MG63 (cell line): ENCODE data around the gene SLC7A6OS. TPM values are rescaled to one million over a fixed set of nuclear protein-coding genes. Genes with fewer than 3 reads are reported as not detected.

Source experiments
- DNase-seq: peaks from one replicate; pipeline ENCODE4 v3.0.0-alpha.2; 2020
- H3K27me3 ChIP-seq: fragments of 250-450 bp; sonication (Bioruptor Pico); 2 replicates; pipeline ENCODE4 v1.5.1; 2020; ENCODE audit warnings: mild to moderate bottlenecking, moderate library complexity
- H3K36me3 ChIP-seq: fragments of 250-450 bp; sonication (Bioruptor Pico); 2 replicates; pipeline ENCODE4 v1.5.1; 2020; ENCODE audit warnings: mild to moderate bottlenecking, moderate library complexity
- H3K4me3 ChIP-seq: fragments of 250-450 bp; sonication (Bioruptor Pico); 2 replicates; pipeline ENCODE4 v1.5.1; 2020; ENCODE audit warnings: mild to moderate bottlenecking, moderate library complexity
- H3K9me3 ChIP-seq: fragments of 250-450 bp; sonication (Bioruptor Pico); 2 replicates; pipeline ENCODE4 v1.5.1; 2020; ENCODE audit warnings: mild to moderate bottlenecking, moderate library complexity
- total RNA-seq: library from RNA; depleted of rRNA; stranded (reverse); fragments of >200 nt; shearing (Covaris generic); gene quantifications from 2 replicates; pipeline ENCODE4 v1.2.3, GENCODE V29; 2014; ENCODE audit warnings: low replicate concordance; rRNA removed

The SLC7A6OS gene
- 5.5 and 5.7 TPM in 2 replicates for total RNA-seq

DNA sequence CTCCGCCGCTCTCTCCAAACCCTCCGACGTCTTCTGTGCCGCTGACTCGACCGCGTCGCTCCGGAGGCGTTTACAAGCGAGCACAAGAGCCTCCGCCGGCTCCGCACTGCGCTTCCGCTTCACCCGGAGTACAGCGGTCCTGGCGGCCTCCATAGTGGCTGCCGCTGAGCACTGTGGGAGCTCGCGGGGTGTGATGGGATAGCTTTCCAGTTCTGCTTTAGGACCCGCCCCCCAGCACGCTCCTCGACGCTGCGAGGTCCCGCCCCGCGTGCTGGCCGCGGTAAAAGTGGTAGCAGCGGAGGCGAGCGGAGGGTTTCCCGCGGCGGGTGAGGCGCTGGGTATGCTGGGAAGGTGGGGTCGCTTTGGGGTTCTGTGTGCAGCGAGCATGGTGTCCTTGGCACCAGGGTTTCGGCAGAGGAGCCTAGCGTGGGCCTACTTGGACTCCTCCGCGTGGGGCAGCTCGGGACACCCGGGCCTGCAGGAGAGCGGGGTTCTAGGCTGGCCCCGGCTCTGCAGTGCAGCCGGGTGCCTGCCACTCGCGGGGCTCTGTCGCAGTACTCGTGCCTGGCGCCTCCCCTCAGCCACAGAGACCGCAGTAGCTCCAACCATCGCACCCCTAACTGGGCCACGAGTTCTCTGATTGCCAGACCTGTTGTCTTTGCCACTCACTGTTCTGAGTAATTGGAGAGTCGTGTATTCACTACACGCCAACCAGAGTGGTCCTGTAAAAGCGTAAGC is at the start of gene SLC7A6OS, which contains the start of gene PRMT7:
SLC7A6OS (minus strand) TSS at position 173 of the 738 bp plus-strand sequence; CDS start at position 153, 20 bp downstream.
PRMT7 (plus strand) TSS at position 246 of the 738 bp plus-strand sequence. CDS start 4,961 bp downstream, outside the sequence.
- peak within 1 kb of the TSS; percentile 72 for H3K4me3 ChIP-seq
- H3K36me3 ChIP-seq: peaks cover 24% of the 10 kb centered on the region
- peak; percentile 88 for DNase-seq
- no peaks in the 10 kb centered on the region for H3K9me3 ChIP-seq
- H3K27me3 ChIP-seq: no peaks in the 10 kb centered on the region

DNA sequence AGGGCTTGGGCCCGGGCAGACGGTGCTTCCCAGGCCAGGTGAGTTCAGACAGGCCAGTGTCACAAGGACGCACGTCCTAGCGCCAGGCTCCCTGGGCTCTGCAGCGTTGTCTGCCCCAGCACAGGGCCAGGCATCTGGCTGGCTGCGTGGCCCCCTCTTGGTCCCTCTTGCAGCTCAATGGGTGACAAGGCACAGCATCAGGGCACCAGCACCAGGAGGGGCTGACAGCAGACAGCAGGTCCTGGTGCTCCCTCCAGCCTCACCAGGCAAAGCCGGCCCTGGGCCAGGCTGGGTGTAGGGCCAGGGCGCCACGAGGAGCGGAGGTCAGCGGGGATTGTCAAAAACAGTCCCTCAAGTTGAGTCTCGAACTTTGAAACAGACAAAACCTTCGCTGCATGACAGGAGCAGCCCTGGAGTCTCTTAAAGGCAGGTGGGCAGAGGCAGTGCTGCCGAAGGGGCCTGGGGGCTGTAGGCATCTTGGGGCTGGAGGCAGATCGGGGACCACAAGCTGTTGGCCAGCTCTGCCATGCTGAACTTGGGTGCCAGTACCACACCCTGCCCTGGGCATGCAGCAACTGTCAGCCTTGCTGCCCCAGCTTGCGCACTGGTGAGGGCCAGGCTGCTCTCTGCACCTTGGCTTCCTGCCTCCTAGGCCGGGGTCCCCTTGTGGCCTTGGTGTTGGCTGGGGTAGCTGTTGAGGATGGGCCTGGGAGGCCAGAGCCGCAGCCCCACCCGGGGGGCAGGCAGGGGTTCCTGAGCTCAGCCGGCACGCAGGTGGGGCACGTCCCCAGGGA is 48.8 kb upstream of the SLC7A6OS start:
- Histone ChIP-seq H3K9me3 (no peaks in the 10 kb centered on the region), H3K36me3 (no peaks in the 10 kb centered on the region), H3K4me3 (no peak overlapping the region), H3K27me3 (no peaks in the 10 kb centered on the region)
- DNase-seq: no peak

GRCh38 chr16:68358951-68359350 is 48.2 kb upstream of the SLC7A6OS start:
- no peaks in the 10 kb centered on the region for H3K36me3 ChIP-seq
- no peaks in the 10 kb centered on the region for H3K9me3 ChIP-seq
- H3K27me3 ChIP-seq: no peaks in the 10 kb centered on the region
- H3K4me3 ChIP-seq: no peak overlapping the region
- no peak for DNase-seq

- Histone ChIP-seq H3K27me3 (no peaks in the 10 kb centered on the region), H3K36me3 (no peaks in the 10 kb centered on the region), H3K9me3 (no peaks in the 10 kb centered on the region), H3K4me3 (no peak overlapping the region)
- DNase-seq: no peak
These were observed 47.2 kb upstream of the SLC7A6OS start for GRCh38 chr16:68357923-68358322.

DNA sequence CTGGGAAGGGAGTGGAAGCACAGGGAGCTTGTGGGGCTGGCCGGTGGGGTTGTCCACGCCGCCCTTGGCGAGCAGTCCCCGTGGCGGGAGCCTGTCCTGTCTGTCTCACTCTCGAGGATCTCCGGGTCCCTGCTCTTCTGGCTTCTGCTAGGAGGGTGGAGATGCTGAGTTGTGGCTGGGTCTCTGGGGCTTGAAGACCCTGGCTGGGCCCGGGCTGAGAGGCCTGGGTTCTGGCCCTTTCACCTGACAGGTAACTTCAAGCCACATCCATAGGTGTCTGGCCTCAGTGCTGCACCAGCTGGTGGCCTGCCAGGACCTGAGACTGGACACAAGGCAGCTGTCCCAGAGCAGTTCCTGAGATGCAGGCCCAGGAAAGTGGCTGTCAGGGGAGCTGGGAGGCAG is 46.8 kb upstream of the SLC7A6OS start:
- no peak overlapping the region for H3K4me3 ChIP-seq
- no peaks in the 10 kb centered on the region for H3K36me3 ChIP-seq
- DNase-seq: no peak
- H3K27me3 ChIP-seq: no peaks in the 10 kb centered on the region
- no peaks in the 10 kb centered on the region for H3K9me3 ChIP-seq

DNA sequence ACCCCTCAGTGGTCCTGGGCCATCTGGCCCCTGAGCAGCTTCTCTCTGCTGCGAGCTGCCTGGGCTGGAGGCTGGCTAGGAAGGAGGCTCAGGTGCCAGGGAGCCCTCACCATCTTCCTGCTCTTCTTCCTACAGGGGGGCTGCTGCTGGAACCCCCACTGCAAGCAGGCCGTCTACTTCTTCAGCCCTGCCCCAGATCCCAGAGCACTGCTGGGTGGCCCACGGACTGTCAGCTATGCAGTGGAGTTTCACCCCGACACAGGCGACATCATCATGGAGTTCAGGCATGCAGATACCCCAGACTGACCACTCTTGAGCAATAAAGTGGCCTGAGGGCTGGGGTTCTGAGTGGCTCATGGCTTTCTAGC is 46.2 kb upstream of the SLC7A6OS start:
- Histone ChIP-seq H3K4me3 (no peak overlapping the region), H3K27me3 (no peaks in the 10 kb centered on the region), H3K9me3 (no peaks in the 10 kb centered on the region), H3K36me3 (no peaks in the 10 kb centered on the region)
- DNase-seq: no peak

DNA sequence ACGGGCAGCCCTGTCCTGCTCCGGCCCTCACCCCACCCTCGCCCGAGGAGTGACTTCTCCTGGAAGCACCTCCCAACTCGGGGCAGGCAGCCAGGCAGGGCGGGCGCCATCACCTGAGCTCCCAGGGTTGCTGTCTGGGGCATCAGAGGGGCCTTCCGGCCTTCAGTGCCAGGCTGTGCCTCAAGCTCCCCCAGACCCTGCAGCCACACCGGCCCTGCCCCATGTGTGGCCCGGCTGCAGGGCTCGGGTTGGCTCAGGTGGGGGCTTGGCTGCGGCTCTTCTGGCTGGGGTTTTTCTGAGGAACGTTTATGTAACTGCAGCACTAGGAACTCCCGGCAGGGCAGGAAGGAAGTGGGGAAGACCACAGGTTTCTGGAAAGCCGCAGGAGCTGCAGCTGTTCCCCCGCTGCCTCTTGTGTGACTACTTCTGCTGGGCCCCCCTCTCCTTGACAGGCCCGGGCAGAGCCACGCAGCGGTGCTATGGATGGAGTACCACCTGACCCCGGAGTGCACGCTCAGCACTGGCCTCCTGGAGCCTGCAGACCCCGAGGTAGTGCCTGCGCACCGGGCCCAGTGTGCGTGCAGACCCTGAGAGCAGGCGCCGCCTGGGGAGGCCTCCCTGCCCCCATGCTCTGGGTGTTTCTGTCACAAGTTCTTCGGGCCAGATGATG is 45.6 kb upstream of the SLC7A6OS start:
- no peaks in the 10 kb centered on the region for H3K9me3 ChIP-seq
- no peak overlapping the region for H3K4me3 ChIP-seq
- no peak for DNase-seq
- H3K36me3 ChIP-seq: no peaks in the 10 kb centered on the region
- no peaks in the 10 kb centered on the region for H3K27me3 ChIP-seq

GRCh38 chr16:68355447-68356248 is 44.9 kb upstream of the SLC7A6OS start:
- no peaks in the 10 kb centered on the region for H3K36me3 ChIP-seq

DNA sequence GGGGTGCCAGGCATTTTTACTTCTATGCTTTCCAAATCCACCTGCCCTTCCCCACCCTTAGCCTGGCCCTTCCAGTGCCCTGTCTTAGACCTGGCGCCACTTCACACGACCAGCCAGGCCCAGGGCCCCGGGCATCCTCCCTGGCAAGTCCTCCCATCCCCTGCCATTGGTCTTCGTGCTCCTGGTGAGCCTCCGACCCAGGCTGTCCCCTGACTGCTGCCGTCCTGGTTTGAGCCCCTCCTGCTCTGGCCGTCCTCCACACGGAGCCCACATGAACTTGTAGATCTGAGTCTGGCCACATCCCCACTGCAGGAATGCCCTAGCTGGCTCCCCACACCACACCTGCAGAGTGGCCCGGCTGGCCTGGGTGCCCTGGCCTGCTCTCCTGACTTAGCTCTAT is 44.1 kb upstream of the SLC7A6OS start:
- Histone ChIP-seq H3K27me3 (no peaks in the 10 kb centered on the region), H3K9me3 (no peaks in the 10 kb centered on the region), H3K4me3 (no peak overlapping the region), H3K36me3 (no peaks in the 10 kb centered on the region)
- DNase-seq: no peak

More at GRCh38 chr16:68355447-68356248, 44.9 kb upstream of the SLC7A6OS start:
- Histone ChIP-seq H3K4me3 (no peak overlapping the region), H3K9me3 (no peaks in the 10 kb centered on the region), H3K27me3 (no peaks in the 10 kb centered on the region)
- no peak for DNase-seq

DNA sequence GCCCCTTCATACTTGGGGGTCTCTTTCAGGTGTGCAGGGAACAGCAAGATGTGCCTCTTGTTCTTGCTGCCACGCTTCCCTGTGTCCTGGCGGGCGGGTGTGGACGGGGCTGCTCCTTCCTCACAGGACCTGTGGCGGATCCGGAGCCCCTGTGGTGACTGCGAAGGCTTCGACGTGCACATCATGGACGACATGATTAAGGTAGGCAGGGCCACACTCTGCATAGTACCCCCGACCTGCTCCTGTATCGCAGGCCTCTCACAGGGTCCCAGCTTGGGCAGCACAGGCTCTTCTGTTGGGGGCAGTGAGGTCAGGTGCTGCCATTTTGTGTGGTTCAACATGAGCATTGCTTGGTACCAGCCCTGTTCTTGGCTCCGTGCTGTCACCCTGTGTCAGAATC is 42.6 kb upstream of the SLC7A6OS start:
- Histone ChIP-seq H3K9me3 (no peaks in the 10 kb centered on the region), H3K27me3 (no peaks in the 10 kb centered on the region), H3K4me3 (no peak overlapping the region), H3K36me3 (no peaks in the 10 kb centered on the region)
- no peak for DNase-seq

DNA sequence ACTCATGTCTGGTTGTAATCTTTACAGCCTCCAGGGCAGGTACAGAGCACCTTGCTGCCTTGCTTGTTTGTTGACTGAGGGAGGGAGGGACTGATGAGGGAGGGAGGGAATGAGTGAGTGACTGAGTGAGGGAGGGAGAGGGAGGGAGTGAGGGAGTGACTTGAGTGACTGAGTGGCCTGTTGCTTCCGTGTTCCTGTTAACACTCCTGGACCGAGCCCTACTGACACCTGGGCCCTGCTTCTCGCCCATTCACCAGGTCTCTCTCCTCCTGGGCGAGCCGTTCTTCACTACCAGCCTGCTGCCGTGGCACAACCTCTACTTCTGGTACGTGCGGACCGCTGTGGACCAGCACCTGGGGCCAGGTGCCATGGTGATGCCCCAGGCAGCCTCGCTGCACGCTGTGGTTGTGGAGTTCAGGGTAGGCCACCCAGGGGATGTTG is 41.3 kb upstream of the SLC7A6OS start:
- DNase-seq: no peak
- H3K9me3 ChIP-seq: no peaks in the 10 kb centered on the region
- no peaks in the 10 kb centered on the region for H3K36me3 ChIP-seq
- no peaks in the 10 kb centered on the region for H3K27me3 ChIP-seq
- no peak overlapping the region for H3K4me3 ChIP-seq

DNA sequence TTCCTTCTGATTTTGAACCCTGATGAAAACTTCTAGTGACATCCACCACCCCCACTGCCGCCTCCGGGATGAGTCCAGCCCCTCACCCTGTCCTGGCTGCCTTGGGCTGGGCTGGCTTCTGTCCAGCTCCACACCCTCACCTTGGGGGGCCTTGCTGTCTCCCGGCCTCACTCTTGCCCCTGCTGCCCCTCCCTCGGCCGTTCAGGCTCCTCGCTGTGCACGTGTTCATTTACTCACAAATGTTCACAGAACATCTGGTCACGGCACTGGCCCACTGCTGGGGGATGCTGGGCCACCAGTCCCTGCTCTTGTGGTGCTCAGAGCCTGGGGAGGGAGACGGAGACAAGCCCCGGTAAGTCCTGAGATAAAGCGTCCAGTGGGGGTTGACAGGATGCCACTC is 40.7 kb upstream of the SLC7A6OS start:
- Histone ChIP-seq H3K4me3 (no peak overlapping the region), H3K36me3 (no peaks in the 10 kb centered on the region), H3K9me3 (no peaks in the 10 kb centered on the region), H3K27me3 (no peaks in the 10 kb centered on the region)
- DNase-seq: no peak

GRCh38 chr16:68350813-68351350 is 40.1 kb upstream of the SLC7A6OS start:
- H3K9me3 ChIP-seq: no peaks in the 10 kb centered on the region
- H3K27me3 ChIP-seq: no peaks in the 10 kb centered on the region
- H3K4me3 ChIP-seq: no peak overlapping the region
- H3K36me3 ChIP-seq: 0 out of 2 replicates have a peak, but pooled peaks cover 2% of the 10 kb centered on the region
- no peak for DNase-seq

GRCh38 chr16:68349838-68350410 is 39.2 kb upstream of the SLC7A6OS start:
- H3K27me3 ChIP-seq: no peaks in the 10 kb centered on the region
- H3K36me3 ChIP-seq: peaks cover 2% of the 10 kb centered on the region; the same call in 1 of the 2 replicates
- H3K9me3 ChIP-seq: no peaks in the 10 kb centered on the region
- no peak for DNase-seq
- no peak overlapping the region for H3K4me3 ChIP-seq

DNA sequence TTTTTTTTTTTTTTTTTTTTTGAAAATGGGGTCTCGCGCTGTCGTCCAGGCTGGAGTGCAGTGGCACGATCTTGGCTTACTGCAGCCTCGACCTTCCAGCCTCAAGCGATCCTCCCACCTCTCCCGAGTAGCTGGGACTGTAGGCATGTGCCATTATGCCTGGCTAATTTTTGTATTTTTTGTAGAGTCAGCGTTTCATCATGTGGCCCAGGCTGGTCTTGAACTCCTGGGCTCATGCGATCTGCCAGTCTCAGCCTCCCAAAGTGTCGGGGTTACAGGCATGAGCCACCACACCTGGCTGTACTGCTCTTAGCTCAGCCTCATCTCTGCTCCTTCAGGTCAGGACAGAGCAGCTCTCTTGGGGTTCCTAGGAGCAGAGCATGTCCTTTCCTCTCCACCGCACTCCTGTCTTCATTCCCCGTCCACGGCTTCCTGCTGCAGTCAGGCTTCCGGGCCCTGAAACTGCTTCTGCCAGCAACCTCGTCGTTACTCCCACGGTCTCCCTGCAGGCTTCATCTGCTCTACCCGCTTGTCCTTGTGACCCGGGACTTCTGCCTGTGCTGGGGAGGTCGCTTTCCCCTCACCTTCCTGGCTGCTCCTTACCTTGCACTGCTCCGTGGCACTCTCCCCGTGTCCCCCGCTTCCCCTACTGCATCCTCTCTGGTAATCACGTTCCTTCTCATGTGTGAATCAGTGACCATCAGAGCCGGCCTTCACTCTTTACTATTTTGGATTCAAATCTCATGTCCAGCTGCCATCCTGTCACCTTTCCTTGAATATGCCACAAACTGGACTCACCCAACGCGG is 38.1 kb upstream of the SLC7A6OS start:
- H3K27me3 ChIP-seq: no peaks in the 10 kb centered on the region
- no peak overlapping the region for H3K4me3 ChIP-seq
- DNase-seq: no peak
- no peaks in the 10 kb centered on the region for H3K9me3 ChIP-seq
- H3K36me3 ChIP-seq: peaks cover 2% of the 10 kb centered on the region; the same call in 1 of the 2 replicates
